ENCODE results near the gene AGTRAP. TPM values are rescaled to one million over a fixed set of nuclear protein-coding genes. Genes with fewer than 3 reads are reported as not detected.

The AGTRAP gene
- total RNA-seq, 2 experiments from 2014 or later, result 8.9 to 9.4 TPM

- intact Hi-C loops (cut with micrococcal nuclease), result no loop called here
- DNase-seq, result no peak
- Mint-ChIP-seq H3K36me3 (ENCODE audit: low read depth) (no peaks in the 10 kb centered on the region), H3K27ac (no peak overlapping the region), H3K4me3 (no peak overlapping the region), H3K9me3 (no peaks in the 10 kb centered on the region), H3K27me3 (no peaks in the 10 kb centered on the region), H3K4me1 (ENCODE audit: low read depth) (no peaks in the 10 kb centered on the region)
- no peak for ATAC-seq
- ChIA-PET POLR2A (no interaction called here), CTCF (interaction anchor here (0.8 to 5.1 kb wide), 17 partner anchors 8 to 383 kb away, joined by 3 to 26 read pairs (median 4); partner anchors contain the start of genes AGTRAP, FBXO6 and MAD2L2)
- TF ChIP-seq, protein P1, sequence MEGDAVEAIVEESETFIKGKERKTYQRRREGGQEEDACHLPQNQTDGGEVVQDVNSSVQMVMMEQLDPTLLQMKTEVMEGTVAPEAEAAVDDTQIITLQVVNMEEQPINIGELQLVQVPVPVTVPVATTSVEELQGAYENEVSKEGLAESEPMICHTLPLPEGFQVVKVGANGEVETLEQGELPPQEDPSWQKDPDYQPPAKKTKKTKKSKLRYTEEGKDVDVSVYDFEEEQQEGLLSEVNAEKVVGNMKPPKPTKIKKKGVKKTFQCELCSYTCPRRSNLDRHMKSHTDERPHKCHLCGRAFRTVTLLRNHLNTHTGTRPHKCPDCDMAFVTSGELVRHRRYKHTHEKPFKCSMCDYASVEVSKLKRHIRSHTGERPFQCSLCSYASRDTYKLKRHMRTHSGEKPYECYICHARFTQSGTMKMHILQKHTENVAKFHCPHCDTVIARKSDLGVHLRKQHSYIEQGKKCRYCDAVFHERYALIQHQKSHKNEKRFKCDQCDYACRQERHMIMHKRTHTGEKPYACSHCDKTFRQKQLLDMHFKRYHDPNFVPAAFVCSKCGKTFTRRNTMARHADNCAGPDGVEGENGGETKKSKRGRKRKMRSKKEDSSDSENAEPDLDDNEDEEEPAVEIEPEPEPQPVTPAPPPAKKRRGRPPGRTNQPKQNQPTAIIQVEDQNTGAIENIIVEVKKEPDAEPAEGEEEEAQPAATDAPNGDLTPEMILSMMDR (IDR thresholded peaks at IDR 0.05), result no peak
Measured at GRCh38 chr1:11711490-11711889, 24.4 kb upstream of the AGTRAP start.

DNA sequence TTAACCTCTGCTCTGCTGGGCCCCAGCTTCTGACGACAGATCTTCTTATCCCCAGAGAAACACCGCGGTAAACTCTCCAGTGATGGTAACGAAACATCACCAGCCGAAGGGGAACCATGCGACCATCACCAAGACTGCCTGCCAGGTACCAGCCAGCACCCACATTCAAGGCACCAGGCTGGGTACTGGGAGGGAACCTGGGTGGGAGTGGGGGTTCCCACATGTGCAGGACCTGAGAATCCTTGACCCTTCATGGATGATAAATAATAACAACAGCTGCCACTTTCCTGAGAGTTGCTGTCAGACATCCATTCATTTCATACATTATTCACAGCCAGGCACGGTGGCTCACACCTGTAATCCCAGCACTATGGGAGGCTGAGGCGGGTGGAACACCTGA lies 23.7 kb upstream of the AGTRAP start:
- Mint-ChIP-seq H3K4me1 (ENCODE audit: low read depth) (no peaks in the 10 kb centered on the region), H3K36me3 (ENCODE audit: low read depth) (no peaks in the 10 kb centered on the region)
- POLR2A ChIA-PET, result no interaction called here

GRCh38 chr1:11713095-11713494 lies 22.8 kb upstream of the AGTRAP start:
- ChIA-PET CTCF (interaction anchor here (1.1 to 5.1 kb wide), 2 partner anchors 48 to 68 kb away, joined by 3 to 26 read pairs; partner anchors contain the start of gene FBXO6), POLR2A (no interaction called here)

More for the DNA sequence above, 23.7 kb upstream of the AGTRAP start:
- DNase-seq, result no peak
- intact Hi-C loops (cut with micrococcal nuclease), result no loop called here
- CTCF ChIA-PET, result interaction anchor here (1.1 to 5.1 kb wide), 3 partner anchors 22 to 67 kb away, joined by 3 to 26 read pairs (median 3); partner anchors contain the start of gene FBXO6
- Mint-ChIP-seq H3K27ac (no peak overlapping the region), H3K4me3 (no peak overlapping the region), H3K9me3 (no peaks in the 10 kb centered on the region), H3K27me3 (no peaks in the 10 kb centered on the region)
- no peak for ATAC-seq
- TF ChIP-seq, protein P1 (IDR thresholded peaks at IDR 0.05), result no peak

GRCh38 chr1:11714831-11715575 lies 20.9 kb upstream of the AGTRAP start:
- H3K36me3 Mint-ChIP-seq (ENCODE audit: low read depth), result no peaks in the 10 kb centered on the region
- TF ChIP-seq, protein P1 (IDR thresholded peaks at IDR 0.05), result no peak
- H3K27me3 Mint-ChIP-seq, result no peaks in the 10 kb centered on the region
- intact Hi-C loops (cut with micrococcal nuclease), result loop anchor here (5.0 kb wide), 1 partner anchor 68 kb away; no protein-coding TSS in a partner anchor
- no peak for DNase-seq
- no peak overlapping the region for H3K4me3 Mint-ChIP-seq
- POLR2A ChIA-PET, result interaction anchor here (1.2 kb wide), 1 partner anchor 193 kb away, joined by 3 read pairs; no protein-coding TSS in a partner anchor
- H3K9me3 Mint-ChIP-seq, result no peaks in the 10 kb centered on the region
- peaks cover 10% of the 10 kb centered on the region for H3K4me1 Mint-ChIP-seq (ENCODE audit: low read depth)
- CTCF ChIA-PET, result interaction anchor here (1.4 to 2.7 kb wide), 5 partner anchors 17 to 71 kb away, joined by 3 to 11 read pairs (median 5); no protein-coding TSS in a partner anchor
- no peak for ATAC-seq
- H3K27ac Mint-ChIP-seq, result no peak overlapping the region

More at GRCh38 chr1:11713095-11713494, 22.8 kb upstream of the AGTRAP start:
- TF ChIP-seq, protein P1 (IDR thresholded peaks at IDR 0.05), result no peak
- H3K36me3 Mint-ChIP-seq (ENCODE audit: low read depth), result no peaks in the 10 kb centered on the region
- intact Hi-C loops (cut with micrococcal nuclease), result no loop called here
- no peaks in the 10 kb centered on the region for H3K9me3 Mint-ChIP-seq
- H3K4me1 Mint-ChIP-seq (ENCODE audit: low read depth), result no peaks in the 10 kb centered on the region
- DNase-seq (no peak), ATAC-seq (no peak)
- H3K4me3 Mint-ChIP-seq, result no peak overlapping the region
- no peaks in the 10 kb centered on the region for H3K27me3 Mint-ChIP-seq
- no peak overlapping the region for H3K27ac Mint-ChIP-seq

All from activated CD8-positive, alpha-beta T cell treated with anti-CD3 and anti-CD28 coated beads for 36 hours (primary cell).